Measurements from ENCODE around the gene QRICH1.
A peak's percentile ranks its signal among the peaks of the same experiment; 100 is the strongest.

The QRICH1 gene

GRCh38 chr3:49119439-49119838 lies 25.6 kb upstream of the QRICH1 start:
- no peak for DNase-seq

- no peak for DNase-seq
These were observed 25.2 kb upstream of the QRICH1 start for GRCh38 chr3:49119036-49119435.

- no peak for DNase-seq
These were observed 18.4 kb upstream of the QRICH1 start for GRCh38 chr3:49112262-49112661.

- DNase-seq: no peak
These were observed 17.5 kb upstream of the QRICH1 start for GRCh38 chr3:49111347-49111746.

- DNase-seq: no peak
These were observed 16.9 kb upstream of the QRICH1 start for GRCh38 chr3:49110780-49111179.

GRCh38 chr3:49108346-49108745 lies 14.5 kb upstream of the QRICH1 start:
- no peak for DNase-seq

GRCh38 chr3:49104427-49105291 lies 10.8 kb upstream of the QRICH1 start, which contains the start of gene QARS1:
Gene QARS1, minus strand, starts transcription at chr3:49104757. Its CDS starts 24 bp downstream, at chr3:49104733.
- DNase-seq: peak; percentile 66

GRCh38 chr3:49104052-49104426 lies 10.2 kb upstream of the QRICH1 start:
- no peak for DNase-seq

- no peak for DNase-seq
These were observed 6.3 kb upstream of the QRICH1 start for GRCh38 chr3:49100046-49100615.

GRCh38 chr3:49098910-49099630 lies 5.2 kb upstream of the QRICH1 start:
- DNase-seq: no peak

GRCh38 chr3:49098429-49098828 lies 4.6 kb upstream of the QRICH1 start:
- no peak for DNase-seq

GRCh38 chr3:49092938-49093852 lies 676 bp downstream of the QRICH1 start:
- DNase-seq: peak; percentile 76

GRCh38 chr3:49081429-49081828 lies 12.4 kb downstream of the QRICH1 start:
- DNase-seq: no peak

GRCh38 chr3:49079270-49079669 lies 14.6 kb downstream of the QRICH1 start:
- no peak for DNase-seq

- no peak for DNase-seq
These were observed 17.2 kb downstream of the QRICH1 start for GRCh38 chr3:49076646-49077045.

GRCh38 chr3:49076116-49076515 lies 17.8 kb downstream of the QRICH1 start:
- no peak for DNase-seq

GRCh38 chr3:49058011-49058410 lies 35.9 kb downstream of the QRICH1 start:
- no peak for DNase-seq

GRCh38 chr3:49057268-49057667 lies 36.6 kb downstream of the QRICH1 start:
- no peak for DNase-seq

- no peak for DNase-seq
These were observed 39.5 kb downstream of the QRICH1 start for GRCh38 chr3:49054344-49054862.

- DNase-seq: no peak
These were observed 40.3 kb downstream of the QRICH1 start for GRCh38 chr3:49053543-49053942.

- DNase-seq: no peak
These were observed 58.6 kb downstream of the QRICH1 start for GRCh38 chr3:49035281-49035680.

- no peak for DNase-seq
These were observed 59.2 kb downstream of the QRICH1 start for GRCh38 chr3:49034650-49035049.

All from activated gamma-delta T cell (primary cell).